H1 (cell line): ENCODE data around the gene KXD1. TPM values are rescaled to one million over a fixed set of nuclear protein-coding genes. Genes with fewer than 3 reads are reported as not detected.
A peak's percentile ranks its signal among the peaks of the same experiment; 100 is the strongest.

ENCODE experiments used
- CTCF ChIA-PET: fragments of 300-600 bp; sonication (Branson Sonifier 250); formaldehyde crosslinking; loops from one replicate; lab custom pipeline; 2021; ENCODE audit not compliant: partially characterized antibody; lab: Charles Lee
- POLR2A ChIA-PET: fragments of 300-600 bp; sonication (Branson Sonifier 250); formaldehyde crosslinking; loops from one replicate; lab custom pipeline; 2021; ENCODE audit warnings: inconsistent platforms; ENCODE audit not compliant: partially characterized antibody; lab: Charles Lee
- DNase-seq, 2 experiments: peaks; one replicate each; pipeline versions ENCODE4 v3.0.0 to v3.0.0-alpha.2; 2010 to 2022; ENCODE audit warnings: low spot score in 2 of 2, low read depth in 1 of 2, mixed read lengths in 1 of 2
- FAIRE-seq: peaks from 2 replicates; lab custom pipeline; 2011; peaks lifted over from hg19 to GRCh38; lab: Jason Lieb, UNC
- H2AFZ ChIP-seq: 2 replicates; pipeline ENCODE4 v1.8.1; 2012; ENCODE audit warnings: low read length, inconsistent platforms
- H2AK5ac ChIP-seq: 2 replicates; pipeline ENCODE4 v1.6.1; 2013; ENCODE audit warnings: low read depth, low read length
- H2BK120ac ChIP-seq: replicated peaks from 2 replicates; pipeline ENCODE3; 2013; ENCODE audit warnings: low read depth, low read length, inconsistent platforms
- H2BK12ac ChIP-seq: 2 replicates; pipeline ENCODE4 v1.6.1; 2013; ENCODE audit warnings: low read depth, low read length
- H2BK15ac ChIP-seq: 2 replicates; pipeline ENCODE4 v1.6.1; 2013; ENCODE audit warnings: low read length
- H2BK20ac ChIP-seq: 2 replicates; pipeline ENCODE4 v1.6.1; 2013; ENCODE audit warnings: low read length
- H2BK5ac ChIP-seq: 2 replicates; pipeline ENCODE4 v1.6.1; 2013; ENCODE audit warnings: low read depth, low read length
- H3K14ac ChIP-seq: 2 replicates; pipeline ENCODE4 v1.6.1; 2013; ENCODE audit warnings: inconsistent platforms; ENCODE audit not compliant: insufficient read length
- H3K18ac ChIP-seq: 2 replicates; pipeline ENCODE4 v1.6.1; 2013; ENCODE audit warnings: low read length; ENCODE audit errors: extremely low read depth
- H3K23ac ChIP-seq: 2 replicates; pipeline ENCODE4 v1.6.1; 2013; ENCODE audit warnings: inconsistent platforms; ENCODE audit not compliant: insufficient read length
- H3K23me2 ChIP-seq: 2 replicates; pipeline ENCODE4 v1.6.1; 2013; ENCODE audit warnings: low read depth, low read length
- H3K27ac ChIP-seq: 2 replicates; pipeline ENCODE4 v1.6.1; 2011; ENCODE audit warnings: low read depth, low read length, inconsistent platforms
- H3K27me3 ChIP-seq, 4 experiments: replicated peaks in 1 of 4; 1 replicate in 1 of 4; 2 replicates in 3 of 4; pipeline versions ENCODE4 v1.6.1 to v1.8.1; 2011 to 2013; ENCODE audit warnings: low read length in 3 of 4, mild to moderate bottlenecking in 3 of 4, inconsistent platforms in 2 of 4, mixed read lengths in 2 of 4, moderate library complexity in 1 of 4; ENCODE audit not compliant: control insufficient read depth in 3 of 4, insufficient read depth in 3 of 4; ENCODE audit errors: extremely low read depth in 1 of 4
- H3K36me3 ChIP-seq, 4 experiments: 2 replicates each; pipeline versions ENCODE4 v1.6.1 to v1.8.1; 2011 to 2013; ENCODE audit warnings: mild to moderate bottlenecking in 4 of 4, low read length in 3 of 4, moderate library complexity in 2 of 4, control low read depth in 1 of 4, inconsistent platforms in 1 of 4; ENCODE audit not compliant: insufficient read depth in 4 of 4, control insufficient read depth in 2 of 4
- H3K4ac ChIP-seq: replicated peaks from 2 replicates; pipeline ENCODE3; 2013; ENCODE audit warnings: low read length, low read depth, mixed read lengths, inconsistent platforms; ENCODE audit not compliant: insufficient read length
- H3K4me1 ChIP-seq, 4 experiments: replicated peaks in 1 of 4; 1 replicate in 1 of 4; 2 replicates in 3 of 4; pipeline versions ENCODE4 v1.6.1 to v1.8.1; 2011 to 2013; ENCODE audit warnings: low read length in 3 of 4, inconsistent platforms in 2 of 4, mixed read lengths in 1 of 4; ENCODE audit not compliant: insufficient read depth in 4 of 4, control insufficient read depth in 3 of 4
- H3K4me2 ChIP-seq, 2 experiments: 2 replicates each; pipeline versions ENCODE4 v1.6.1 to v1.8.1; 2011 to 2013; ENCODE audit warnings: low read depth in 2 of 2, low read length in 2 of 2, control low read depth in 1 of 2, inconsistent platforms in 1 of 2, mild to moderate bottlenecking in 1 of 2; ENCODE audit not compliant: insufficient read depth in 1 of 2
- H3K4me3 ChIP-seq, 4 experiments: fragments of 200-600, 300-600 bp in 1 of 4; sonication (generic), shearing (Covaris generic), sonication (Bioruptor Twin) in 1 of 4; 2 replicates each; pipeline versions ENCODE4 v1.5.1 to v1.8.1; 2011 to 2016; ENCODE audit warnings: low read length in 4 of 4, low read depth in 3 of 4, control low read depth in 2 of 4, inconsistent platforms in 2 of 4, mild to moderate bottlenecking in 2 of 4, mixed read lengths in 1 of 4, moderate library complexity in 1 of 4; ENCODE audit not compliant: insufficient read depth in 2 of 4; ENCODE audit errors: extremely low read depth in 1 of 4
- H3K56ac ChIP-seq: replicated peaks from 2 replicates; pipeline ENCODE3; 2013; ENCODE audit warnings: low read depth, mild to moderate bottlenecking, mixed read lengths, low read length, inconsistent platforms; ENCODE audit not compliant: insufficient read length
- H3K79me1 ChIP-seq: 2 replicates; pipeline ENCODE4 v1.6.1; 2013; ENCODE audit warnings: low read depth, low read length, control low read depth
- H3K79me2 ChIP-seq, 2 experiments: 2 replicates each; pipeline versions ENCODE4 v1.6.1 to v1.8.1; 2012 to 2013; ENCODE audit warnings: low read length in 2 of 2, mild to moderate bottlenecking in 2 of 2, inconsistent platforms in 1 of 2; ENCODE audit not compliant: insufficient read depth in 2 of 2, control insufficient read depth in 1 of 2
- H3K9ac ChIP-seq, 4 experiments: replicated peaks in 1 of 4; 1 replicate in 1 of 4; 2 replicates in 3 of 4; pipeline versions ENCODE4 v1.6.1 to v1.8.1; 2011 to 2013; ENCODE audit warnings: low read depth in 3 of 4, low read length in 3 of 4, control low read depth in 2 of 4, mild to moderate bottlenecking in 2 of 4, moderate library complexity in 2 of 4, inconsistent platforms in 1 of 4; ENCODE audit errors: extremely low read depth in 1 of 4
- H3K9me3 ChIP-seq, 2 experiments: 2 replicates each; pipeline versions ENCODE4 v1.6.1 to v1.8.1; 2012 to 2013; ENCODE audit warnings: mild to moderate bottlenecking in 2 of 2, moderate library complexity in 2 of 2, control low read depth in 1 of 2, inconsistent platforms in 1 of 2, low read depth in 1 of 2, low read length in 1 of 2, mixed read lengths in 1 of 2; ENCODE audit not compliant: insufficient read depth in 2 of 2
- H4K20me1 ChIP-seq, 2 experiments: replicated peaks in 1 of 2; 2 replicates each; pipeline versions ENCODE3 to v1.8.1; 2011 to 2013; ENCODE audit warnings: inconsistent platforms in 2 of 2, low read length in 2 of 2, mild to moderate bottlenecking in 1 of 2; ENCODE audit not compliant: insufficient read depth in 2 of 2, control insufficient read depth in 1 of 2
- H4K5ac ChIP-seq: 2 replicates; pipeline ENCODE4 v1.6.1; 2013; ENCODE audit warnings: low read length, low read depth, mixed read lengths, inconsistent platforms; ENCODE audit not compliant: insufficient read length
- H4K8ac ChIP-seq: 2 replicates; pipeline ENCODE4 v1.8.0; 2013; ENCODE audit warnings: mild to moderate bottlenecking, moderate library complexity, low read length, inconsistent platforms; ENCODE audit not compliant: insufficient read depth; ENCODE audit errors: extremely low read depth
- H4K91ac ChIP-seq: replicated peaks from 2 replicates; pipeline ENCODE3; 2013; ENCODE audit warnings: low read length, mixed read lengths, inconsistent platforms; ENCODE audit not compliant: insufficient read length
- CHD1 ChIP-seq: IDR thresholded peaks from 2 replicates; pipeline ENCODE4 v1.6.1; 2012; ENCODE audit warnings: low read depth, low read length, improper control_type of control experiment
- EP300 ChIP-seq, 2 experiments: IDR thresholded peaks; 1 replicate in 1 of 2; 2 replicates in 1 of 2; pipeline ENCODE4 v1.6.1; 2011 to 2012; ENCODE audit warnings: low read depth in 2 of 2, low read length in 2 of 2, mild to moderate bottlenecking in 2 of 2, borderline replicate concordance in 1 of 2, inconsistent platforms in 1 of 2, moderate library complexity in 1 of 2
- KDM1A ChIP-seq: fragments of 200-600, 300-600 bp; sonication (generic); IDR thresholded peaks from 2 replicates; pipeline ENCODE4 v1.7.1; 2016; ENCODE audit warnings: mild to moderate bottlenecking, low read length, borderline replicate concordance
- POU5F1 ChIP-seq: IDR thresholded peaks from 2 replicates; pipeline ENCODE4 v1.6.1; 2011; ENCODE audit warnings: low read depth, mild to moderate bottlenecking, low read length, moderate library complexity
- SIN3A ChIP-seq, 2 experiments: IDR thresholded peaks in 1 of 2; conservative IDR thresholded peaks in 1 of 2; 2 replicates each; pipeline ENCODE4 v1.6.1; 2011 to 2012; ENCODE audit warnings: low read length in 2 of 2, improper control_type of control experiment in 1 of 2, low read depth in 1 of 2, mild to moderate bottlenecking in 1 of 2
- SP2 ChIP-seq: IDR thresholded peaks from 2 replicates; pipeline ENCODE4 v1.6.1; 2012; ENCODE audit warnings: mild to moderate bottlenecking, low read length, inconsistent platforms
- TAF7 ChIP-seq: optimal IDR thresholded peaks from 2 replicates; pipeline ENCODE3; 2011; ENCODE audit warnings: low read depth, mild to moderate bottlenecking, inconsistent platforms, low read length, moderate library complexity, borderline replicate concordance
- TCF12 ChIP-seq: IDR thresholded peaks from 2 replicates; pipeline ENCODE4 v1.6.1; 2011; ENCODE audit warnings: low read depth, mild to moderate bottlenecking, low read length
- YY1 ChIP-seq: IDR thresholded peaks from 2 replicates; pipeline ENCODE4 v1.6.1; 2011; ENCODE audit warnings: low read depth, mild to moderate bottlenecking, low read length
- WGBS, 2 experiments: shearing (Covaris generic) in 1 of 2; methylation state at CpG; one replicate each; pipeline versions ENCODE4 v1.1.6 to v1.1.7; 2013 to 2015; ENCODE audit warnings: low lambda C conversion rate in 2 of 2, mixed read lengths in 2 of 2, inconsistent platforms in 1 of 2, low coverage in 1 of 2, missing lambda C conversion rate in 1 of 2; ENCODE audit not compliant: insufficient replicate concordance in 2 of 2, insufficient coverage in 1 of 2, insufficient read length in 1 of 2; ENCODE audit errors: extremely low coverage in 1 of 2, missing lambda C conversion rate in 1 of 2; 5-methylcytosine and 5-hydroxymethylcytosine counted together
- polyA plus RNA-seq, 7 experiments: library from polyadenylated mRNA; depleted of rRNA in 3 of 7; stranded (reverse) in 5 of 7; unstranded in 2 of 7; fragments of >200 nt in 5 of 7; fragments of 200-250 nt in 2 of 7; gene quantifications; 1 replicate in 5 of 7; 2 replicates in 1 of 7; 4 replicates in 1 of 7; pipeline versions ENCODE4 v1.2.1 to v1.2.3, GENCODE V29; 2011 to 2013; ENCODE audit warnings: missing spikeins in 2 of 7, mixed read lengths in 2 of 7
- total RNA-seq: library from RNA; stranded (reverse); fragmentation: NEBNext Ultra II Directional; extraction: Animal tissue kit (Norgen Biotek cat#: 25700); gene quantifications from 2 replicates; pipeline ENCODE4 v1.2.1, GENCODE V29; 2021

The KXD1 gene
- total and polyA plus RNA-seq, 2 of the 8 experiments (the other 6 are each of a cell fraction or from before 2014, with no cell fraction given): 115 to 267 TPM

- H3K36me3 ChIP-seq: no peaks in the 10 kb centered on the region
- H2BK120ac ChIP-seq: no peak overlapping the region
- H3K23me2 ChIP-seq: peaks cover 17% of the 10 kb centered on the region
- no peaks in the 10 kb centered on the region for H3K79me2 ChIP-seq
- H4K8ac ChIP-seq: no peak overlapping the region; the same call in 1 of the 2 replicates
- H3K9me3 ChIP-seq: no peaks in the 10 kb centered on the region
- peak overlapping the region; percentile 69 for H4K91ac ChIP-seq
- no peak overlapping the region for H3K56ac ChIP-seq
- POLR2A ChIA-PET: interaction anchor here (0.8 to 10.3 kb wide), 22 partner anchors 8 to 159 kb away, joined by 3 to 112 read pairs (median 5); partner anchors contain the start of genes CRLF1, ISYNA1, TMEM59L and UBA52
- H3K4me3 ChIP-seq: peak overlapping the region; percentile 78 to 91 (median 84); a peak in 7 of 8 replicates
- H3K23ac ChIP-seq: no peak overlapping the region
- H2BK12ac ChIP-seq: peak overlapping the region; percentile 77; the same call in 1 of the 2 replicates
- 0 out of 2 replicates have a peak overlapping the region, but pooled peaks have one; percentile 18 for H2AK5ac ChIP-seq
- peak overlapping the region; percentile 47 for H4K5ac ChIP-seq
- peak overlapping the region; percentile 65; the same call in 1 of the 2 replicates for H2BK15ac ChIP-seq
- peak overlapping the region; percentile 54; the same call in 1 of the 2 replicates for H3K18ac ChIP-seq
- no peak overlapping the region for H2AFZ ChIP-seq
- H3K14ac ChIP-seq: no peak overlapping the region
- peak; percentile 75 for FAIRE-seq
- H4K20me1 ChIP-seq: peaks cover 0 to 3% of the 10 kb centered on the region in 2 experiments
- 27% methylated on average over 40 of the region's 40 CpGs; no CpG with 5 or more reads in 1 of the 2 experiments for WGBS, 2 experiments
- peak; percentile 93 to 94 for DNase-seq
- peak overlapping the region; percentile 91 for H2BK5ac ChIP-seq
- H3K9ac ChIP-seq: peak overlapping the region in 3 of 4 experiments; percentile 22 to 89 (median 88); a peak in 5 of 7 replicates
- CTCF ChIA-PET: interaction anchor here (0.6 to 12.5 kb wide), 28 partner anchors 9 to 1686 kb away, joined by 3 to 139 read pairs (median 3); partner anchors contain the start of genes FKBP8 and UBA52
- H3K4me2 ChIP-seq: peak overlapping the region; percentile 75 to 95
- H3K27me3 ChIP-seq: peaks cover 0 to 5% (median 2%) of the 10 kb centered on the region in 4 experiments; a peak in 4 of 7 replicates
- peaks cover 2 to 28% (median 20%) of the 10 kb centered on the region in 4 experiments for H3K4me1 ChIP-seq
- no peaks in the 10 kb centered on the region for H3K79me1 ChIP-seq
- no peak overlapping the region for H2BK20ac ChIP-seq
- H3K27ac ChIP-seq: peak overlapping the region; percentile 24; the same call in 1 of the 2 replicates
- H3K4ac ChIP-seq: peak overlapping the region; percentile 94
- TF ChIP-seq KDM1A (no peak), SIN3A (conservative IDR thresholded peaks at IDR 0.05 in 1 of 2, IDR thresholded peaks at IDR 0.05 in 1 of 2; ENCODE audit: low read depth in 1 of 2, low read length in 2 of 2) (peak in 1 of 2 experiments; percentile 11; a peak in 1 of 4 replicates), SP2 (no peak), YY1 (peak; percentile 47; the same call in 1 of the 2 replicates), TCF12 (no peak), CHD1 (no peak; the same call in 1 of the 2 replicates), POU5F1 (no peak), EP300 (IDR thresholded peaks at IDR 0.05; ENCODE audit: borderline replicate concordance in 1 of 2, low read depth in 2 of 2, low read length in 2 of 2) (no peak), TAF7 (no peak)
Measured at GRCh38 chr19:18590273-18591272, 32.9 kb downstream of the KXD1 start.
